Measurements from ENCODE around the gene PLVAP. TPM values are rescaled to one million over a fixed set of nuclear protein-coding genes. Genes with fewer than 3 reads are reported as not detected.

Gene PLVAP
- total RNA-seq, 4 donors from 2014 or later = 37.4 to 155 (median 117) TPM

GRCh38 chr19:17402982-17403855 is 26.1 kb upstream of the PLVAP start:
- H3K4me1 ChIP-seq = peaks cover 11 to 40% (median 27%) of the 10 kb centered on the region in 4 donors
- intact Hi-C loops (cut with DNase I) = no loop called here
- H3K27ac ChIP-seq (replicated peaks in 1 of 4) = peak overlapping the region in 2 of 4 donors; percentile 3 to 71

DNA sequence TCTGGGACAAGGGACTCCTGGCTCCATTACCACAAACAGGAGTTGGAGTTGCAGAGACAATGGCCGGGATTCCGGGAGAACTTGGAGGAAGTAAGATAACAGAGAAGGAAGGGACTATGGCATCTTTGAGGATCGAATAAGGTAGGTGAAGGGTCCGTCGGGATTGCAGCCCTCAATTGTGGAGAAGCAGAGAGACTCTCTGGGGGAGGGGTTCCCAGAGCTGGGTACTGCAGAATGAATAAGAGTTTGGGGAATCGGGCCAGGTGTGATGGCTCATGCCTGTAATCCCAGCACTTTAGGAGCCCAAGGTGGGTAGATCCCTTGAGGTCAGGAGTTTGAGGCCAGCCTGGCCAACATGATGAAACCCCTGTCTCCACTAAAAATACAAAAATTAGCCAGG is 24.5 kb upstream of the PLVAP start:
- peaks cover 0 to 52% (median 2%) of the 10 kb centered on the region in 4 donors for H3K27me3 ChIP-seq
- H3K4me1 ChIP-seq = peaks cover 10 to 38% (median 20%) of the 10 kb centered on the region in 4 donors
- no peak for DNase-seq (ENCODE audit: extremely low spot score)
- WGBS = 96% methylated on average over 6 of the region's 6 CpGs
- intact Hi-C loops (cut with DNase I) = no loop called here
- H3K27ac ChIP-seq (replicated peaks in 1 of 4) = no peak overlapping the region
- TF ChIP-seq, protein P1, sequence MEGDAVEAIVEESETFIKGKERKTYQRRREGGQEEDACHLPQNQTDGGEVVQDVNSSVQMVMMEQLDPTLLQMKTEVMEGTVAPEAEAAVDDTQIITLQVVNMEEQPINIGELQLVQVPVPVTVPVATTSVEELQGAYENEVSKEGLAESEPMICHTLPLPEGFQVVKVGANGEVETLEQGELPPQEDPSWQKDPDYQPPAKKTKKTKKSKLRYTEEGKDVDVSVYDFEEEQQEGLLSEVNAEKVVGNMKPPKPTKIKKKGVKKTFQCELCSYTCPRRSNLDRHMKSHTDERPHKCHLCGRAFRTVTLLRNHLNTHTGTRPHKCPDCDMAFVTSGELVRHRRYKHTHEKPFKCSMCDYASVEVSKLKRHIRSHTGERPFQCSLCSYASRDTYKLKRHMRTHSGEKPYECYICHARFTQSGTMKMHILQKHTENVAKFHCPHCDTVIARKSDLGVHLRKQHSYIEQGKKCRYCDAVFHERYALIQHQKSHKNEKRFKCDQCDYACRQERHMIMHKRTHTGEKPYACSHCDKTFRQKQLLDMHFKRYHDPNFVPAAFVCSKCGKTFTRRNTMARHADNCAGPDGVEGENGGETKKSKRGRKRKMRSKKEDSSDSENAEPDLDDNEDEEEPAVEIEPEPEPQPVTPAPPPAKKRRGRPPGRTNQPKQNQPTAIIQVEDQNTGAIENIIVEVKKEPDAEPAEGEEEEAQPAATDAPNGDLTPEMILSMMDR (IDR thresholded peaks at IDR 0.05) = no peak
- TF ChIP-seq POLR2A (IDR thresholded peaks at IDR 0.05; ENCODE audit: low read depth) = no peak
- TF ChIP-seq POLR2AphosphoS5 (IDR thresholded peaks at IDR 0.05) = no peak
- no peak for TF ChIP-seq EP300 (IDR thresholded peaks at IDR 0.05)
- no peak overlapping the region for H3K4me3 ChIP-seq
- H3K9me3 ChIP-seq = no peaks in the 10 kb centered on the region
- H3K36me3 ChIP-seq = peaks cover 0 to 13% (median 0%) of the 10 kb centered on the region in 4 donors

More at GRCh38 chr19:17402982-17403855, 26.1 kb upstream of the PLVAP start:
- Histone ChIP-seq H3K36me3 (peaks cover 0 to 13% (median 0%) of the 10 kb centered on the region in 4 donors), H3K27me3 (peaks cover 0 to 40% (median 2%) of the 10 kb centered on the region in 4 donors), H3K9me3 (no peaks in the 10 kb centered on the region), H3K4me3 (peak overlapping the region; percentile 43 to 56 (median 48))
- 47% methylated on average over 24 of the region's 36 CpGs for WGBS
- TF ChIP-seq POLR2A (IDR thresholded peaks at IDR 0.05; ENCODE audit: low read depth) (no peak), POLR2AphosphoS5 (IDR thresholded peaks at IDR 0.05) (no peak)
- TF ChIP-seq, protein P1 (IDR thresholded peaks at IDR 0.05) = no peak
- no peak for DNase-seq (ENCODE audit: extremely low spot score)

- Histone ChIP-seq H3K36me3 (peaks cover 0 to 13% (median 0%) of the 10 kb centered on the region in 4 donors), H3K27ac (replicated peaks in 1 of 4) (no peak overlapping the region), H3K4me1 (peaks cover 8 to 24% (median 12%) of the 10 kb centered on the region in 4 donors), H3K9me3 (no peaks in the 10 kb centered on the region), H3K4me3 (no peak overlapping the region), H3K27me3 (peaks cover 0 to 73% (median 6%) of the 10 kb centered on the region in 4 donors)
- TF ChIP-seq POLR2AphosphoS5 (IDR thresholded peaks at IDR 0.05) (no peak), EP300 (IDR thresholded peaks at IDR 0.05) (no peak), POLR2A (IDR thresholded peaks at IDR 0.05; ENCODE audit: low read depth) (no peak)
- TF ChIP-seq, protein P1 (IDR thresholded peaks at IDR 0.05) = no peak
- no peak for DNase-seq (ENCODE audit: extremely low spot score)
- 67% methylated on average over 8 of the region's 8 CpGs for WGBS
- intact Hi-C loops (cut with DNase I) = no loop called here
Observed at GRCh38 chr19:17398902-17399527, 21.9 kb upstream of the PLVAP start.

DNA sequence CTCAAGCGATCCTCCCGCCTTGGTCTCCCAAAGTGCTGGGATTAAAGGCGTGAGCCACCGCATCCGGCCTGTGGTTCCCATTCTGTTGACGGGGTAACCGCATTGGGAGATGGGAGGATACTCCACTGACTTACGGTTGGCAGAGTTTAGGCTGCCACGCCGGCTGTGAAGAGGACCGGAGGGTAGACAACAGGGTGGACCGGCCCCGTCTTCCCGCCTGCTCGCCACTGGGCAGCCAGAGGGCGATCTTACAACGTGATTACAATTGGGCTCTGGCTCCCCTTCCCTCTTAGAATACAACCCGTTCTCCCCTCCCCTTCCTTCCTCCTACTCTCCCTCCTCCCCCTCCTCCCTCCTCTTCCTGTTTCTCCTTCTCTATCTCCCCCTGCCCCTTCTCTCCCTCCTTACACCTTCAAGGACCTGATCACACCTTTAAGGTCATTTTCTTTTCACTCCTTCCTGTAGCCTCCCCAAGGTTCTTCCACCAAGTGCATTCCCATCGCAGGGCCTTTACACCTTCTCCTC is 17.8 kb upstream of the PLVAP start:
- intact Hi-C loops (cut with DNase I) = loop anchor here (5.0 kb wide), 1 partner anchor 103 kb away; no protein-coding TSS in a partner anchor
- TF ChIP-seq EP300 (IDR thresholded peaks at IDR 0.05) (no peak), POLR2A (IDR thresholded peaks at IDR 0.05; ENCODE audit: low read depth) (no peak)
- TF ChIP-seq, protein P1 (IDR thresholded peaks at IDR 0.05) = peak; percentile 38 to 71 (median 45)
- Histone ChIP-seq H3K27ac (replicated peaks in 1 of 4) (no peak overlapping the region), H3K9me3 (peaks cover 0 to 2% (median 0%) of the 10 kb centered on the region in 4 donors), H3K27me3 (peaks cover 0 to 78% (median 24%) of the 10 kb centered on the region in 4 donors), H3K4me1 (peaks cover 11 to 32% (median 29%) of the 10 kb centered on the region in 4 donors), H3K4me3 (no peak overlapping the region), H3K36me3 (peaks cover 0 to 1% (median 0%) of the 10 kb centered on the region in 4 donors)
- WGBS = 34% methylated on average over 19 of the region's 19 CpGs
- no peak for DNase-seq (ENCODE audit: extremely low spot score)
